HG03280 (cell line): Measurements from ENCODE around the gene TTLL1.
"Not testable (repeated sequence)": the region's sequence is repeated elsewhere in the genome, so short reads cannot be mapped to it uniquely, and the experiment has no call there.

Experiments
- ATAC-seq: cut with Tn5 transposase; IDR thresholded peaks from one replicate; pipeline ENCODE4 v1.9.1; 2021; ENCODE audit warnings: mild to moderate bottlenecking, moderate library complexity; ENCODE audit not compliant: unreplicated experiment

TTLL1 gene

DNA sequence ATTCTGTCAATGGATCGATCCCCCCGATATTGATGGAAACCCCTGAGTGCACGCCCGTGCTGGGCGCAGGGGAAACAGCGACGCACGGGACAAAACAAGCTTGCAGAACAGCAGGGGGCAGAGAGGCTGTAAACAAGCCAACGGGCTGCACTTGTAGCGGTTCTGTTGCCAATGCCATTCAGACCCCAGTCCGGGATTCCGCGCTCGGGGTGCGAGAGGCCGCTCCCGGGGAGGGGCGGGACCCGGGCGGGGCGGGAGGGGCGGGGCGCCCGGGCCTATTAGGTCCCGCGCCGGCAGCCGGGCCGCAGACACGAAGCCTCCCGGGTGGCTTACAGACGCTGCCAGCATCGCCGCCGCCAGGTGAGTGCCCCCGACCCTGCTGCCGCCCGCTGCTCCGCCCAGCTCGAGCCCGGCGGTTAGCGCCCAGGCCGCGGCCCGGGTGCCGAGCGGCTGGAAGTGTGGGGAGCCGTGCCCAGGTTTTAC, 21.3 kb upstream of the TTLL1 start, which contains the start of gene BIK:
Gene BIK (plus strand): TSS at position 307 of the 483 bp plus-strand sequence. CDS start 13,273 bp downstream, outside the sequence.
- ATAC-seq, result peak; percentile 43

- no peak for ATAC-seq
Observed at GRCh38 chr22:43109921-43110443, 20.8 kb upstream of the TTLL1 start.

DNA sequence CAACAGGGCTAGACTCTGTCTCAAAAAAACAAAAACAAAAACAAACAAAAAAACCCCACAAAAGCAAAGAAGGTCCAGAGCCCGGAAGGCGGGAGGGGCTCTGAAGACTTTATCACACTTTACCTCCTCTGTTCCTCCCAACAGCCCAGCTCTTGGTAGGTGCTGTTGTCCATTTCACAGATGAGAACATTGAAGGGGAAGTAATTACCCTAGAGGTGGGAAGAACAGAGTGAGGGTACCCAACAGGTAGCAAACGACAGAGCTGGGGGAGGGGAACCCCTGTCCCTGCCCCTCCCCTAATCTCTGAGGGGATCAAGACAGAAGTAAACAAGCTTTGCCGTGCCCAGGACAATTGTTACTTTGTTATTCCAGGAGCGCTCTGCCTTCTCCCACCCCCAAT, 20.3 kb upstream of the TTLL1 start:
- no peak for ATAC-seq

GRCh38 chr22:43106302-43106701, 17.1 kb upstream of the TTLL1 start:
- ATAC-seq, result no peak

GRCh38 chr22:43104950-43105349, 15.8 kb upstream of the TTLL1 start:
- not testable (repeated sequence) for ATAC-seq

- ATAC-seq, result not testable (repeated sequence)
Observed at GRCh38 chr22:43104056-43104625, 14.9 kb upstream of the TTLL1 start.

DNA sequence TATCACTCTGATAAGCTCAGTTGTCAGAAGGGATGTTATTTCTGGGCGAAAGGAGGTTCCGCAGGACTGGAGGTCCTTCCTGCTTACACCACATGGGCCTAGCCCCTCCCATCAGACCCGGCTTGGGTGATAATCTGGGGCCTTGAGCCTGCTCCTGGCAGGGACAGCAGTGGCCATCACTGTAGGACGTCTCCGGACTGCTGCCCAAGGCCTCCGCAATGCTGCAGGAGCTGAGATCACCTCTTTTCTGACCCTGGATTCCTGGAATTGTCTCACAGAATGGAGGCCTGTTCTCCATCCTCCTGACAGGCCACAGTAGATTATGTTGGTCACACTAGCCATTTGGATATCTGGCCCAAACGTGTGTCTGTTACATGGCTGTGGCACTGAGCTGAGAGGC, 12.1 kb upstream of the TTLL1 start:
- no peak for ATAC-seq

DNA sequence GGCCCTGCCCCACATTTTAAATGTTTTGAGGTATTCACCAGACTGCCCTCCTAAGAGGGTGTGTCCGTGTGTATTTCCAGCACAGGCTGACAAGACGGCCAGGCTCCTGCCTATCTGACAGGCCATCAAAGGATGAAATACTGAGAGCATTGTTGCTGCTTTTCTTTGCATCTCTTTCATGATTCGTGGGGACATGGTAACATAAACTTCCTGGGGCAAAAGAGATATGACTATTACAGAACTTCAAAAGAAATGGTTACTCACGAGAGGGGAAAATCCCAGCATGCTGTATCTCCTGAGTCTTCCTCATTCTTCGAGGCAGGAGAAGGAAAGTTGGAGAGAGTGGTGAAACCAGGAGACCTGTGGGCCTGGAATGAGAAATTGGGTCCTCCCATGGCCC, 11.0 kb upstream of the TTLL1 start:
- ATAC-seq, result no peak

- no peak for ATAC-seq
Observed at GRCh38 chr22:43099095-43099494, 9.9 kb upstream of the TTLL1 start.

- no peak for ATAC-seq
Observed at GRCh38 chr22:43098356-43098755, 9.2 kb upstream of the TTLL1 start.

DNA sequence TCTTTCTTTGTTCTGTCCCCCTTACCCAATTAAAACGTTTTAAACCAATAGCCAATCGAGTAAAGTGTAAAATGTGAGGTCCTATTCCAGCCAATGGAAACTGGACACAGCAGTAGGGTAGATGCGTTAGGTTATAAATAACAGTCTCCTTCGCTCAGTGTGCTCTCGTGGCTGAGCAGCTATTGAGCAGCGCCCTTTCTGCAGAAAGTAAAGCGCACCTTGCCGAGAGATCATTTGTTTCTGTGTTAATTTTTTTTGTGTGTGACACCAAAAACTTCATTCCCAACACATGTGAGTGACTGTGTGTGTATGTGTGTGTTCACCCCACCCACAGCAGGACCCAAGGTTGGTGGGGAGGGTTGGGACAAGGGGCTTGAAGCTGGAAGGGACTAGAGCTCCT, 7.2 kb upstream of the TTLL1 start:
- ATAC-seq, result no peak

DNA sequence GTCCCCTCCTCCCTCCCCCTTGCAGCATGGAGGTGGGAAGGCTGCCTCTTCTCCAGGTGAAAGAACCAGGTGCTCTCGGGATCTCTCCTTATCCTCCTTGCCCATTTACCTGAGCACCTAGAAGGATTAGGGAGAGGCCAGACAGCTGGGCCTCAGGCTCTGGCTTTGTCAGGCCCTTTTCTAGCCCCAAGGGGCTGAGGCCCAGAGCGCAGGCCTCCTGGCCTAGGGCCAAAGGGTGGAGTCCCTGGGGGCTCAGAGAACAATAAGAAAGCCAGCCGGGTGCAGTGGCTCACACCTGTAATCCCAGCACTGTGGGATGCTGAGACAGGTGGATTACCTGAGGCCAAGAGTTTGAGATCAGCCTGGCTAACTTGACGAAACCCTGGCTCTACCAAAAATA, 5.4 kb upstream of the TTLL1 start:
- ATAC-seq, result no peak

DNA sequence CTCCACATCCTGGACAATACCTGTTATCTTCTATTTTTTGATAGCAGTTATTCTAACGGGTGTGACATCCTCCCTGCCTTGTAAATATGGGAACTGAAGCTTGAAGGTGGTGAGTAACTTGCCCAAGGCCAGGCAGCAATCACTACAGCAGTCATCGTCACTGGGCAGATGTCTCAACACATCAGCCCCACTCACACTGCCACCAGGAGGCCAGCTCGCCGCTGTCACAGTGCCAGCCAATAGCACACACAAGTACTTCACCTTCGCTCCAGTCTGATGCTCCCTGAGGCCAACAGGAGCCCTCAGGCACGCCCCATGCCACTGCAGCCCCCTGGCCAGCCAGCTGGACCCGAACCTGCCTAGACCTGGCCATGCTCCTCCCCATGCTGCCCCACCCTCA, 4.9 kb upstream of the TTLL1 start:
- ATAC-seq, result no peak

DNA sequence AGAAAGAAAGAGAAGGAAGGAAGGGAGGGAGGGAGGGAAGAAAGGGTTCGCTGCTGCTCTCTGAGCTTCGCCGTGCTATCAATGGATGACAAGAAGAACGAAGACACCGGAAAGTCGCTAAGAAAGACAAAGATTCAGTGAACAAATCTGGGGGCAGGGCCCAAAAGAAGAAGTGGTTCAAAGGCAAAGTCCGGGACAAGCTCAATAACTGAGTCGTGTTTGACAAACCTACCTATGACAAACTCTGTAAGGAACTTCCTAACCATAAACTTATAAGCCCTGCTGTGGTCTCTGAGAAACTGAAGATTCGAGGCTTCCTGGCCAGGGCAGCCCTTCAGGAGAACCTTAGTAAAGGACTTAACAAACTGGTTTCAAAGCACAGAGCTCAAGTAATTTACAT, 2.9 kb upstream of the TTLL1 start:
- ATAC-seq, result no peak

DNA sequence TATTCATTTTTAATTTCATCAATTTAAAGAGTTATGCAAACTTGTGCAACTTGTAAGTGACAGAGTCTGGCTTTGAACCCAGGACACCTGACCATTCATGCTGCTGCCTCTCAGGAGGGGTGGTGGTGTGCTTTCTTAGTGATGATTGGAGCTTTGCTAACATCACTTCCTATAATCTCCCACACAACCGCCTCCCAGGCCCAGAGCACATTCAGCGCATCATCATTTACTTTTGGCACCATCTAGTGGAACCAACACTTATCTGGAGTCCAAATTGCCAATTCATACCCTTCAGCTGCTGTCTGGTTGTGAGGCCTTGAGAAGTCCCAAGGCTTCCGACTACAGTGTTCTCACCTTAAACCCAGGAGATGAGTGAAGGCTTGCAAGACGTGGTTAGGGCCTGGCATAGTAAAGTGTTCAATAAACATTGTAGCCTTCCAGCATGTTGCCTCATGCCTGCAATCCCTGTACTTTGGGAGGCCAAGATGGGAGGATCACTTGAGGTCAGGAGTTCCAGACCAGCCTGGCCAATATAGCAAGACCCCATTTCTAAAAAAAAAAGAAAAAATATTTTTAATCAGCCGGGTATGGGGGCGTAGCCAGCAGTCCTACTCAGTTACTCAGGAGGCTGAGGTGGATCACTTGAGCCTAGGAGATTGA, 1.1 kb upstream of the TTLL1 start:
- ATAC-seq, result no peak

DNA sequence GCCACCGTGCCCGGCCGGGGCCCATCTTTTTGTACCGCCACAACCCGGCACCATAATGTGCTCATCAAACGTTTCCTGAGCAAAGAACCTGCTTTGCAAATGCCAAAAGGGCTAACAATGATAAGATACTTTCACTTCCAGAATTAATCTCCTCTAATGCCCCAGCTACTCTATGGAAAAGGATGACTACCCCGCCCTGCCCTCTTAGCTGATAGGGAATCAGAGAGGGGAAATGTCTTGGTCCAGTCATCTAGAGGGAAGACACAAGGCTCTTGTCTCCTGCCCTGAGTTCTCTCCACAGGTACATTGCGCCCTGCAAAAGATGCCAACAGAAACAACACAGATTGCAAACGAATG, 586 bp downstream of the TTLL1 start:
- no peak for ATAC-seq

- ATAC-seq, result no peak
Observed at GRCh38 chr22:43085658-43086606, 3.3 kb downstream of the TTLL1 start.

GRCh38 chr22:43081968-43082367, 7.2 kb downstream of the TTLL1 start:
- no peak for ATAC-seq

GRCh38 chr22:43080616-43081015, 8.6 kb downstream of the TTLL1 start:
- ATAC-seq, result no peak

DNA sequence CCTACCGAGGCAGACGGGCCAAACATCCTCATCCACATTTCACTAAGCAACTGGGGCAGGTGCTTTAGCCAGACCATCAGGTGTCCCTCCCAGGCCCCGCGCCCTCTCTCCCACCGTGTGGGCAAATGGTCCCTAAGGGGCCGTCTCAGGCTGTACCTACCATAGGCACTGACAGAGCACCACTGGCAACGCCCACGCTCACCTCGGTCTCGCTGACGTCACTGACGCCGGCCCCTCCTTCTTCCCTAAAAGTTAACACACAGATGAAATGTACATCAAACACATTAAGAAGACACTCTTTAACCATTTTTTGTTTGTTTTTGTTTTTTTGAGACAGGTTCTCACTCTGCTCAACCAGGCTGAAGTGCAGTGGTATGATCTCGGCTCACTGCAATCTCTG, 9.4 kb downstream of the TTLL1 start:
- no peak for ATAC-seq

DNA sequence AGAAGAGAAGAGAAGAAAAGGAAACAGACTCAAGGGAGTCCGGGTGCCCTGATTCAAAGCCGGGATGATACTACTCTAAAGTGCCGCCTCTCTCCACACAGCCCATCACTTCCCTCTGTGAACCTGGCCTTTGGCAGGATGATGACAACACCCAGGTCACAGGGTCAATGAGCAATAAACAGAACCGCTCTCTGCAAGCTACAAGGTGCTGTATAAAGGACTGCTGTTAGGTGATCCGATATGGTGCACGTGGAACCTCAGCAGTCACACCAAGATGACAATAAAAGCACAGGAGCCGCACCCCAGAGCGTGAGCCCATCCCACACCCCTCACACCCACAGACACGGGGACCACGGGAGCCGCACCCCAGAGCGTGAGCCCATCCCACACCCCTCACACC, 10.7 kb downstream of the TTLL1 start:
- ATAC-seq, result no peak
